IMR-90 (cell line): ENCODE data around the gene PIKFYVE. TPM values are rescaled to one million over a fixed set of nuclear protein-coding genes. Genes with fewer than 3 reads are reported as not detected.

ENCODE experiments used
- ATAC-seq: fragments of 200-7000 bp; cut with Tn5 transposase; 2 replicates; pipeline ENCODE4 v1.9.1; 2020; ENCODE audit warnings: low read depth, mild to moderate bottlenecking, moderate library complexity
- BruUV-seq: library from RNA; stranded (reverse); fragments of 400-500 nt; replicated peaks from 2 replicates; lab custom pipeline; 2021; lab: Mats Ljungman, UMichigan
- CTCF ChIA-PET: fragments of 300-600 bp; formaldehyde crosslinking; extraction: SDS; loops from one replicate; lab custom pipeline; 2021; ENCODE audit warnings: antibody characterized with exemption; lab: Yijun Ruan, JAX
- POLR2A ChIA-PET: fragments of 300-600 bp; sonication (Branson Sonifier 250); formaldehyde crosslinking; loops from one replicate; lab custom pipeline; 2022; ENCODE audit warnings: antibody characterized with exemption; ENCODE audit not compliant: unreplicated experiment; lab: Charles Lee
- DNase-seq: peaks from one replicate; pipeline ENCODE4 v3.0.0; 2013
- H2AFZ ChIP-seq: replicated peaks from 2 replicates; pipeline ENCODE3; 2013; ENCODE audit warnings: low read length, mild to moderate bottlenecking; ENCODE audit not compliant: poor library complexity
- H2AK5ac ChIP-seq: 2 replicates; pipeline ENCODE4 v1.6.1; 2013; ENCODE audit warnings: low read depth, low read length, inconsistent platforms
- H2AK9ac ChIP-seq: replicated peaks from 2 replicates; pipeline ENCODE3; 2013; ENCODE audit warnings: mild to moderate bottlenecking, low read depth, low read length, moderate library complexity; ENCODE audit not compliant: poor library complexity
- H2BK120ac ChIP-seq: 2 replicates; pipeline ENCODE4 v1.6.1; 2013; ENCODE audit warnings: low read depth, low read length, inconsistent platforms
- H2BK15ac ChIP-seq: 3 replicates; pipeline ENCODE4 v1.6.1; 2013; ENCODE audit warnings: low read depth, low read length, inconsistent platforms
- H2BK20ac ChIP-seq: 2 replicates; pipeline ENCODE4 v1.6.1; 2013; ENCODE audit warnings: low read depth, mild to moderate bottlenecking, inconsistent platforms, low read length, moderate library complexity
- H2BK5ac ChIP-seq: 2 replicates; pipeline ENCODE4 v1.6.1; 2013; ENCODE audit warnings: mild to moderate bottlenecking, low read depth, low read length, inconsistent platforms; ENCODE audit not compliant: poor library complexity, severe bottlenecking
- H3K14ac ChIP-seq: replicated peaks from 2 replicates; pipeline ENCODE4 v1.6.1; 2013; ENCODE audit warnings: low read depth, low read length, inconsistent platforms
- H3K18ac ChIP-seq: 2 replicates; pipeline ENCODE4 v1.6.1; 2013; ENCODE audit warnings: low read depth, low read length, control low read depth
- H3K23ac ChIP-seq: 2 replicates; pipeline ENCODE4 v1.6.1; 2013; ENCODE audit warnings: low read depth, low read length, inconsistent platforms
- H3K27ac ChIP-seq: 2 replicates; pipeline ENCODE4 v1.5.1; 2013; ENCODE audit warnings: mild to moderate bottlenecking, control low read depth, low read length; ENCODE audit not compliant: insufficient read depth
- H3K27me3 ChIP-seq: 2 replicates; pipeline ENCODE4 v1.6.1; 2013; ENCODE audit warnings: low read length; ENCODE audit not compliant: control insufficient read depth, insufficient read depth
- H3K36me3 ChIP-seq: 2 replicates; pipeline ENCODE4 v1.6.1; 2013; ENCODE audit warnings: low read length, mixed read lengths; ENCODE audit not compliant: control insufficient read depth, insufficient read depth
- H3K4ac ChIP-seq: 2 replicates; pipeline ENCODE4 v1.6.1; 2013; ENCODE audit warnings: low read depth, low read length, inconsistent platforms
- H3K4me1 ChIP-seq: 2 replicates; pipeline ENCODE4 v1.6.1; 2013; ENCODE audit warnings: low read length, mixed read lengths; ENCODE audit not compliant: control insufficient read depth, insufficient read depth
- H3K4me2 ChIP-seq: 2 replicates; pipeline ENCODE4 v1.6.1; 2013; ENCODE audit warnings: low read depth, mild to moderate bottlenecking, control low read depth, low read length, moderate library complexity
- H3K4me3 ChIP-seq: 2 replicates; pipeline ENCODE4 v1.5.1; 2013; ENCODE audit warnings: low read depth, mild to moderate bottlenecking, control low read depth, low read length, moderate library complexity; ENCODE audit not compliant: insufficient read depth
- H3K56ac ChIP-seq: 2 replicates; pipeline ENCODE4 v1.6.1; 2013; ENCODE audit warnings: low read length, inconsistent platforms; ENCODE audit not compliant: insufficient read depth; ENCODE audit errors: extremely low read depth
- H3K79me1 ChIP-seq, 2 experiments: 2 replicates each; pipeline ENCODE4 v1.6.1; 2013; ENCODE audit warnings: low read length in 2 of 2, inconsistent platforms in 1 of 2, low read depth in 1 of 2
- H3K9ac ChIP-seq: 2 replicates; pipeline ENCODE4 v1.6.1; 2013; ENCODE audit warnings: low read depth, low read length, control low read depth
- H3K9me1 ChIP-seq: 2 replicates; pipeline ENCODE4 v1.6.1; 2013; ENCODE audit warnings: low read length, inconsistent platforms; ENCODE audit not compliant: insufficient read depth
- H3K9me3 ChIP-seq: 2 replicates; pipeline ENCODE4 v1.6.1; 2013; ENCODE audit warnings: low read length; ENCODE audit not compliant: control insufficient read depth, insufficient read depth
- H4K20me1 ChIP-seq: 2 replicates; pipeline ENCODE4 v1.6.1; 2013; ENCODE audit warnings: low read length, inconsistent platforms; ENCODE audit not compliant: insufficient read depth
- H4K5ac ChIP-seq: 2 replicates; pipeline ENCODE4 v1.6.1; 2013; ENCODE audit warnings: mild to moderate bottlenecking, low read depth, low read length, control low read depth
- H4K8ac ChIP-seq, 2 experiments: 2 replicates each; pipeline ENCODE4 v1.6.1; 2013; ENCODE audit warnings: low read depth in 2 of 2, low read length in 2 of 2, control low read depth in 1 of 2, inconsistent platforms in 1 of 2
- H4K91ac ChIP-seq: 2 replicates; pipeline ENCODE4 v1.6.1; 2013; ENCODE audit warnings: low read depth, low read length, inconsistent platforms; ENCODE audit not compliant: insufficient read depth
- BHLHE40 ChIP-seq: fragments of 150-350 bp; IDR thresholded peaks from 2 replicates; pipeline ENCODE4 v1.6.1; 2016; ENCODE audit warnings: mild to moderate bottlenecking, low read depth, low read length
- CHD1 ChIP-seq: IDR thresholded peaks from 2 replicates; pipeline ENCODE4 v1.6.1; 2012; ENCODE audit warnings: low read depth, low read length, improper control_type of control experiment
- ELK1 ChIP-seq: fragments of 150-350 bp; IDR thresholded peaks from 2 replicates; pipeline ENCODE4 v1.6.1; 2016; ENCODE audit warnings: low read depth, mild to moderate bottlenecking, low read length, moderate library complexity, borderline replicate concordance
- FOS ChIP-seq: fragments of 150-350 bp; IDR thresholded peaks from 2 replicates; pipeline ENCODE4 v1.6.1; 2016; ENCODE audit warnings: low read depth, low read length
- MAFK ChIP-seq: IDR thresholded peaks from 2 replicates; pipeline ENCODE4 v1.6.1; 2012; ENCODE audit warnings: low read depth, low read length, improper control_type of control experiment
- MAZ ChIP-seq: IDR thresholded peaks from 2 replicates; pipeline ENCODE4 v1.6.1; 2012; ENCODE audit warnings: low read depth, mild to moderate bottlenecking, low read length, improper control_type of control experiment, moderate library complexity, borderline replicate concordance
- NFE2L2 ChIP-seq: fragments of 150-350 bp; IDR thresholded peaks from 2 replicates; pipeline ENCODE4 v1.6.1; 2016; ENCODE audit warnings: low read depth, mild to moderate bottlenecking, low read length
- RAD21 ChIP-seq: IDR thresholded peaks from 2 replicates; pipeline ENCODE4 v1.6.1; 2012; ENCODE audit warnings: low read length, improper control_type of control experiment
- WGBS, 2 experiments: methylation state at CpG; one replicate each; pipeline versions ENCODE4 v1.1.5 to v1.1.7; 2013; ENCODE audit warnings: missing lambda C conversion rate in 2 of 2; ENCODE audit not compliant: insufficient read length in 1 of 2; ENCODE audit errors: extremely low coverage in 2 of 2; 5-methylcytosine and 5-hydroxymethylcytosine counted together
- dilution Hi-C: fragments of 300-500 bp; cut with HindIII; formaldehyde crosslinking; loops from one replicate; pipeline ENCODE4 v1.14.3; 2018; ENCODE audit warnings: low sequenced_read_pairs; ENCODE audit not compliant: unreplicated experiment
- in situ Hi-C: fragments of 300-500 bp; cut with MboI; formaldehyde crosslinking; loops from 3 replicates; pipeline ENCODE4 v1.14.3; 2019; ENCODE audit warnings: low sequenced_read_pairs, inconsistent platforms, mixed read lengths
- intact Hi-C: fragments of 100-400 bp; cut with micrococcal nuclease; formaldehyde crosslinking; loops from 2 replicates; pipeline ENCODE4 v1.10.0; 2022
- polyA plus RNA-seq, 3 experiments: library from polyadenylated mRNA; depleted of rRNA; stranded (reverse); fragments of >200 nt; gene quantifications; 2 replicates each; pipeline ENCODE4 v1.2.3, GENCODE V29; 2012; ENCODE audit warnings: low replicate concordance in 1 of 3
- total RNA-seq: library from RNA; depleted of rRNA; stranded (reverse); fragments of >200 nt; gene quantifications from 2 replicates; pipeline ENCODE4 v1.2.3, GENCODE V29; 2012
- TF ChIP-seq, protein P1 (sequence below): conservative IDR thresholded peaks from 2 replicates; pipeline ENCODE4 v1.5.1; 2012; ENCODE audit warnings: mild to moderate bottlenecking, low read depth, low read length, improper control_type of control experiment

Gene PIKFYVE
- total and polyA plus RNA-seq, 2 of the 4 experiments (the other 2 are of a cell fraction) = 9.3 to 34.6 TPM

GRCh38 chr2:208319391-208319790 lies 53.3 kb downstream of the PIKFYVE start:
- WGBS, 2 experiments = no CpG with 5 or more reads among the region's 2 CpGs
- Histone ChIP-seq H3K4ac (no peak overlapping the region), H3K14ac (no peak overlapping the region), H3K27ac (no peak overlapping the region), H3K4me2 (no peak overlapping the region), H2BK20ac (no peak overlapping the region), H2AFZ (no peak overlapping the region), H3K56ac (no peak overlapping the region), H2AK5ac (no peak overlapping the region), H3K36me3 (peaks cover 21% of the 10 kb centered on the region), H4K5ac (no peak overlapping the region), H3K27me3 (no peaks in the 10 kb centered on the region), H2AK9ac (no peak overlapping the region), H4K8ac (no peak overlapping the region), H2BK5ac (no peak overlapping the region), H2BK120ac (no peak overlapping the region), H4K91ac (no peak overlapping the region), H2BK15ac (no peak overlapping the region), H3K18ac (no peak overlapping the region), H3K9ac (no peak overlapping the region), H3K79me1 (0 out of 4 replicates have a peak, but pooled peaks cover 0 to 3% of the 10 kb centered on the region in 2 experiments), H3K9me1 (no peaks in the 10 kb centered on the region), H3K23ac (no peak overlapping the region), H3K9me3 (no peaks in the 10 kb centered on the region), H3K4me3 (no peak overlapping the region), H4K20me1 (no peaks in the 10 kb centered on the region), H3K4me1 (no peaks in the 10 kb centered on the region)
- ChIA-PET POLR2A (no interaction called here), CTCF (no interaction called here)
- dilution Hi-C loops = no loop called here
- BruUV-seq = no TSS peak
- TF ChIP-seq, protein P1, sequence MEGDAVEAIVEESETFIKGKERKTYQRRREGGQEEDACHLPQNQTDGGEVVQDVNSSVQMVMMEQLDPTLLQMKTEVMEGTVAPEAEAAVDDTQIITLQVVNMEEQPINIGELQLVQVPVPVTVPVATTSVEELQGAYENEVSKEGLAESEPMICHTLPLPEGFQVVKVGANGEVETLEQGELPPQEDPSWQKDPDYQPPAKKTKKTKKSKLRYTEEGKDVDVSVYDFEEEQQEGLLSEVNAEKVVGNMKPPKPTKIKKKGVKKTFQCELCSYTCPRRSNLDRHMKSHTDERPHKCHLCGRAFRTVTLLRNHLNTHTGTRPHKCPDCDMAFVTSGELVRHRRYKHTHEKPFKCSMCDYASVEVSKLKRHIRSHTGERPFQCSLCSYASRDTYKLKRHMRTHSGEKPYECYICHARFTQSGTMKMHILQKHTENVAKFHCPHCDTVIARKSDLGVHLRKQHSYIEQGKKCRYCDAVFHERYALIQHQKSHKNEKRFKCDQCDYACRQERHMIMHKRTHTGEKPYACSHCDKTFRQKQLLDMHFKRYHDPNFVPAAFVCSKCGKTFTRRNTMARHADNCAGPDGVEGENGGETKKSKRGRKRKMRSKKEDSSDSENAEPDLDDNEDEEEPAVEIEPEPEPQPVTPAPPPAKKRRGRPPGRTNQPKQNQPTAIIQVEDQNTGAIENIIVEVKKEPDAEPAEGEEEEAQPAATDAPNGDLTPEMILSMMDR = no peak
- TF ChIP-seq RAD21 (no peak), FOS (no peak), MAZ (no peak), CHD1 (no peak), NFE2L2 (no peak), BHLHE40 (no peak), MAFK (no peak), ELK1 (no peak)
- DNase-seq (no peak), ATAC-seq (no peak)
- intact Hi-C loops = no loop called here
- in situ Hi-C loops = no loop called here
